Ectodermal cell (in vitro differentiated cells): Measurements from ENCODE around the gene TRRAP.

Source experiments
- H3K27ac ChIP-seq: 2 replicates; pipeline ENCODE4 v1.7.0; 2013; ENCODE audit warnings: mild to moderate bottlenecking, low read depth, low read length; ENCODE audit not compliant: insufficient read depth, poor library complexity, severe bottlenecking
- H3K27me3 ChIP-seq: 2 replicates; pipeline ENCODE4 v1.7.0; 2013; ENCODE audit warnings: mild to moderate bottlenecking, low read length; ENCODE audit not compliant: insufficient read depth, control insufficient read depth, poor library complexity, severe bottlenecking
- H3K36me3 ChIP-seq: one replicate; pipeline ENCODE4 v1.7.0; 2013; ENCODE audit warnings: low read length; ENCODE audit not compliant: control insufficient read depth, insufficient read depth
- H3K4me1 ChIP-seq: one replicate; pipeline ENCODE4 v1.7.0; 2013; ENCODE audit warnings: low read length; ENCODE audit not compliant: control insufficient read depth, insufficient read depth
- H3K4me3 ChIP-seq: 2 replicates; pipeline ENCODE4 v1.7.0; 2013; ENCODE audit warnings: low read depth, low read length, control low read depth; ENCODE audit not compliant: insufficient read depth
- H3K9me3 ChIP-seq: 2 replicates; pipeline ENCODE4 v1.7.0; 2013; ENCODE audit warnings: mild to moderate bottlenecking, low read length, moderate library complexity; ENCODE audit not compliant: control insufficient read depth
- WGBS, 2 experiments: methylation state at CpG; one replicate each; pipeline ENCODE4 v1.1.7; 2013; ENCODE audit warnings: missing lambda C conversion rate in 2 of 2; 5-methylcytosine and 5-hydroxymethylcytosine counted together

Gene TRRAP

DNA sequence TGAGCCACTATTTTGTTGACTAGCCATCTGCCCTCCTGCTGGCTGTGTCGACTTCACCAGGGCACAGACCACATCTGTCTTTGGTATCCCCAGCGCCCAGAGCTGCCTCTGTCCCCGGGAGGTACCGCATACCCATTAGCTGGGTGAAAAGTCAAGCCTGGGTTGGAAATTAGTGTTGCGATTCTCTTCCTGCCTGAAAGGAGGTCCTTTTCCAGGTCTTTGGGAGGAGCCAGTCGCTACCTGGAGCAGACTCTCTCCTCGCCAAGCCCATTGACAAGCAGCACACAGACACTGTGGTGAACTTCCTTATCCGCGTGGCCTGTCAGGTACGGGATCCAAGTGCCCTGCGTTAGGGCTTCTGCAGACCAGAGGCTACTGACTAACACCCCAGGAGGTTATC lies 79.4 kb downstream of the TRRAP start:
- 94 to 95% methylated on average over 11 of the region's 11 CpGs for WGBS, 2 experiments
- Histone ChIP-seq H3K9me3 (no peaks in the 10 kb centered on the region), H3K27me3 (no peaks in the 10 kb centered on the region), H3K27ac (no peak overlapping the region), H3K36me3 (peaks cover 78% of the 10 kb centered on the region), H3K4me3 (no peak overlapping the region), H3K4me1 (no peaks in the 10 kb centered on the region)

DNA sequence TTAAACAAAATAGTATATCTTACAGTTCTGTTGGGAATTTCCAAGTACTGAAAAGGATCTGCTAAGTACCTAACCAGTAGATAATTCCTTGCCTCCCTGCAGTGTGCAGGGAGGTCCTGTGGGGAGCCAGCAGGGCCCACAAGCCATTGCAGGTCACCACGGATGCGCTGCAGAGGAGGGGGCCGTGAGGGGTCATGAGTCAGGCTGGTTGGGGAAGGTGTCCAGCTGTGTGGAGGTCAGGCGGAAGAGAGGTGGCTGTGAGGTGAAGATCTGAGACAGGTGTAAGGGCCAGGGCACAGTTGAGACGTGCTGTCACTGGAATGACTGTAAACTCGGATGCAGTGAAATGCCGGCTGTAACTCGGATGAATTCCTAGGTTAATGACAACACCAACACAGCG lies 80.6 kb downstream of the TRRAP start:
- H3K9me3 ChIP-seq, result no peaks in the 10 kb centered on the region
- no peaks in the 10 kb centered on the region for H3K27me3 ChIP-seq
- H3K4me3 ChIP-seq, result no peak overlapping the region
- 95 to 96% methylated on average over 9 of the region's 9 CpGs for WGBS, 2 experiments
- H3K4me1 ChIP-seq, result no peaks in the 10 kb centered on the region
- H3K27ac ChIP-seq, result no peak overlapping the region
- H3K36me3 ChIP-seq, result peaks cover 74% of the 10 kb centered on the region

DNA sequence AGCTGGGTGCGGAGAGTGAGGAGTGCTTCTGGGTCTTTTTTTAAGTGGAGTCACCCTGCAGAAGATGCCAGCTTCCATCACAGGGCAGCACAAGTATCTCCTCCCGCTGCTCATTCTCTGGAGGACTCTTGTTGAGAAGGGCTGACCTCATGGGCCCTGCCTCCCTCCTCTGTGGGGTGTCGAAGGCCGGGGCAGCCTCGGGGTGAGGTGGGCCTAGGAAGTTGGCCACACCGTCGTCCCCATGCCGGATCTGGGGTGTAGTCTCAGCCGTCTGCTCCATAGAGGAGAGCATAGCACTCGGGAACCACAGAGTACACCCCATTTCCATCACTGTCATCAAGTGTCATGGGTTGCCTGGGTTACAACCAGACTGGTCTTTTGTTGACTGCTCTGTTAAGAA lies 85.0 kb downstream of the TRRAP start:
- H3K9me3 ChIP-seq, result no peaks in the 10 kb centered on the region
- no peaks in the 10 kb centered on the region for H3K27me3 ChIP-seq
- H3K4me3 ChIP-seq, result no peak overlapping the region
- peaks cover 71% of the 10 kb centered on the region for H3K36me3 ChIP-seq
- 92 to 94% methylated on average over 10 of the region's 10 CpGs for WGBS, 2 experiments
- no peak overlapping the region for H3K27ac ChIP-seq
- no peaks in the 10 kb centered on the region for H3K4me1 ChIP-seq

DNA sequence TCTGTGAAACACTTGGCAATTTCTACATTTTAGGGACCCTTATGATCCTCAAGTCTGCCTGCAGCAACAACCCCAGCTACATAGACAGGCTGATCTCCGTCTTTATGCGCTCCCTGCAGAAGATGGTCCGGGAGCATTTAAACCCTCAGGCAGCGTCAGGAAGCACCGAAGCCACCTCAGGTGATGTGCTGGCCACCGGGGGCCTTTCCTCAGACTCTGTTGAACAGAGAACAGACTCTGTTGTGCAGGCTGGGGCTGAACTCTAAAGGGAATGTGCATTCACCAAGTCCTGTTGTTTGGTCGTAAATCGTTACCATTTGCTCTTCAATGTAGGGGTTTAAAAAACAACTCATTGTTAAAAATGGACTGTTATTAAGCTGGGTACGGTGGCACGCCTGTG lies 86.3 kb downstream of the TRRAP start:
- WGBS, 2 experiments, result 96 to 97% methylated on average over 10 of the region's 10 CpGs
- Histone ChIP-seq H3K27me3 (no peaks in the 10 kb centered on the region), H3K4me1 (no peaks in the 10 kb centered on the region), H3K36me3 (peaks cover 70% of the 10 kb centered on the region), H3K9me3 (no peaks in the 10 kb centered on the region), H3K27ac (no peak overlapping the region), H3K4me3 (no peak overlapping the region)

DNA sequence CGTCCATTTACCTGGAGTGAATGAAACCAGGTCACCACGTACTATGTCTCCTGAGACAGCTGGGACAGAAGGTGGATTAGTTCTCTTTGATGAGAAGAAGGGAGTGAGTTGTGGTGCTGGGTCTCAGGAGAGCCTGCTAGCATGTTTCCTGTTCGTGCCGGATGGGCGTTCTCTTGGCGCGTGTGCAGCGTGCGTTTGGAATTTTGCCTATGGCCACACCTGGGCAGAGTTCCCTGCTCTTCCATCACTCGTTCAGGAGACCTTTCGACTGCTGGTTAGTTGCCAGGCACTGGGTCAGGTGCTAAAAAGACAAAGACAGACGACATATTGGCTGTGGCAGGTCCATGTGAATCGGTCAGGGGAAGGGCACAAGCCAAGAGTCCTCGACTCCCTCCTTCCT lies 90.3 kb downstream of the TRRAP start:
- peaks cover 72% of the 10 kb centered on the region for H3K36me3 ChIP-seq

DNA sequence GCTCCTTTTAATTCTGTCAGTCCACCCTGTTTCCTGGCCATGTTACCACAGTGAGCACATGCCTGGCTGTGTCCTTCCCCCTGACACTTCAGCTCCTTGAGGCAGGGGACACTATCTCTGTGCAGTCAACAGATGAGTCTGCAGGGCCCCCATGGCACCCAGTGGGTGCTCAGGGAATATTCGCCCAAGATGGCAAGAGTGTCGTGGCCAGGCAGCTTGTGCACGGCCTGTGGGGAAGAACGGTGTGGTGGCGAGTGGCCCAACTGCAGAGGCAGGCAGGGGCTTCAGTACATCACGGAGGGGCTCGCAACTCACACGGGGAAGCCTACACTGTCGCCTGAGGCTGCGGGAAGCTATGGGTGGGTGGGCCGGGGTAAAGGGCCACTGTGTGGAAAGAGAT lies 91.1 kb downstream of the TRRAP start:
- Histone ChIP-seq H3K36me3 (peaks cover 72% of the 10 kb centered on the region), H3K9me3 (no peaks in the 10 kb centered on the region), H3K4me3 (no peak overlapping the region), H3K4me1 (no peaks in the 10 kb centered on the region), H3K27ac (no peak overlapping the region), H3K27me3 (no peaks in the 10 kb centered on the region)
- WGBS, 2 experiments, result 96% methylated on average over 11 of the region's 11 CpGs

More for the DNA sequence above, 90.3 kb downstream of the TRRAP start:
- H3K27ac ChIP-seq, result no peak overlapping the region
- no peaks in the 10 kb centered on the region for H3K27me3 ChIP-seq
- H3K4me1 ChIP-seq, result no peaks in the 10 kb centered on the region
- no peaks in the 10 kb centered on the region for H3K9me3 ChIP-seq
- H3K4me3 ChIP-seq, result no peak overlapping the region
- WGBS, 2 experiments, result 96% methylated on average over 14 of the region's 14 CpGs

DNA sequence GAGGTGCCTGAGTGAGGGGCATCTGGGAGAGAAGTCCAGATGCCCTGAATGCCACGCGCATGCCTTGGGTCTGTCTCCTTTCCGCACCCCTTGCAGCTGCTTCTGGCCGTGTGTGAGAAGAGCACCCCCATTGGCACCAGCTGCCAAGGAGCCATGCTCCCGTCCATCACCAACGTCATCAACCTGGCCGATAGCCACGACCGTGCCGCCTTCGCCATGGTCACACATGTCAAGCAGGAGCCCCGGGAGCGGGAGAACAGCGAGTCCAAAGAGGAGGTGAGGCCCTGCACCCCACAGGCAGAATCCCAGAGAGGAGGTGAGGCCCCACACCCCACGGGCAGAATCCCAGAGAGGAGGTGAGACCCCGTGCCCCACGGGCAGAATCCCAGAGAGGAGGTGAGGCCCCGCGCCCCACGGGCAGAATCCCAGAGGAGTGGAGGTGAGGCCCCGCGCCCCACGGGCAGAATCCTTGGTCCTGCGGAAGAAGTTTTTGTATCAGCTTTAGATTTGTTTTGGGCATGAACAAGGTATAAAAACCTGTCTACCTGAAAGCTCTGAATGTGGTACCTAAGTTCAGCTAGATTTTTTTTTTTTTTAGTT lies 91.8 kb downstream of the TRRAP start:
- WGBS, 2 experiments, result 95 to 97% methylated on average over 24 of the region's 24 CpGs

DNA sequence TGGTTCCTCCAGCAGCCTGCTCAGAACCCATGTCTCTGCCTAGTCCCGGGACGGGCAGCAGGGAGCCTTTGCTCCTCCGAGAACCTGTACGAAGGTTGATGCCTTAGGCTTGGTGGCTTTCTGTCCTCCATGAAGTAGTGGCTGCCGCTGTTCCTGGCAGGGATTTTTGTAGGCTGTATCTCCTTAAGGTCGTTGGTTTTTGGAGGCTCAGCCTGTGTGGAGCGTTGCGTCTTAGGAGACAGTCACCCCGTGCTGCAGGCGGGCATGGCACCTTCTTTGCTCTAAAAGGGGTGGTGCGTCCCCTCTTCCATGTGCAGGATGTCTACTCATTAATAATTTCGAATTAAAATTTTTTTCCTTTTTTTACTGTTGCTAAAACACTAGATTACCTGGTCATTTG lies 92.5 kb downstream of the TRRAP start:
- no peaks in the 10 kb centered on the region for H3K4me1 ChIP-seq
- H3K9me3 ChIP-seq, result no peaks in the 10 kb centered on the region
- H3K4me3 ChIP-seq, result no peak overlapping the region
- peaks cover 71% of the 10 kb centered on the region for H3K36me3 ChIP-seq
- no peaks in the 10 kb centered on the region for H3K27me3 ChIP-seq
- WGBS, 2 experiments, result 93 to 96% methylated on average over 12 of the region's 12 CpGs
- H3K27ac ChIP-seq, result no peak overlapping the region

More for the DNA sequence above, 91.8 kb downstream of the TRRAP start:
- H3K9me3 ChIP-seq, result no peaks in the 10 kb centered on the region
- peaks cover 71% of the 10 kb centered on the region for H3K36me3 ChIP-seq
- H3K4me1 ChIP-seq, result no peaks in the 10 kb centered on the region
- no peaks in the 10 kb centered on the region for H3K27me3 ChIP-seq
- H3K27ac ChIP-seq, result no peak overlapping the region
- no peak overlapping the region for H3K4me3 ChIP-seq

DNA sequence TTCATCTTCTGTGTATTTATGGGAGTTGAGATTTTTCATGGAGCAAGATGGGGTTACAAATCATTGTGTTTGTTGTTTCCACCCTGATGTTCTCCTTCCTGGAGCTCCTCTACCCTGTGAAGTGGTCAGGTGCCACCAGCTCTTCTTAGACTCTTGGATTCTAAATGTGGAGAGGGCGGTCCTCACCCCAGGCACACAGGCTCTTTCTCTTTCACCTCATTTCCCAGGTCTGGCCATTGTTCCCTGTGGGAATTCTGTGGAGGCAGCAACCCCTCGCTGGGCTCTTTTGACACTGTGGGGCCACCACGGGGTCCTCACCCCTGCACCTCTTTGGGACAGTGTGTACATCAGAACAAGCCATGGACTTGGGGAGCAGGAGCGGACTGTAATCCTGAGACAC lies 95.9 kb downstream of the TRRAP start:
- H3K4me3 ChIP-seq, result no peak overlapping the region
- peaks cover 73% of the 10 kb centered on the region for H3K36me3 ChIP-seq
- no peak overlapping the region for H3K27ac ChIP-seq
- no peaks in the 10 kb centered on the region for H3K27me3 ChIP-seq
- WGBS, 2 experiments, result 91 to 92% methylated on average over 4 of the region's 4 CpGs
- no peaks in the 10 kb centered on the region for H3K4me1 ChIP-seq
- H3K9me3 ChIP-seq, result no peaks in the 10 kb centered on the region

DNA sequence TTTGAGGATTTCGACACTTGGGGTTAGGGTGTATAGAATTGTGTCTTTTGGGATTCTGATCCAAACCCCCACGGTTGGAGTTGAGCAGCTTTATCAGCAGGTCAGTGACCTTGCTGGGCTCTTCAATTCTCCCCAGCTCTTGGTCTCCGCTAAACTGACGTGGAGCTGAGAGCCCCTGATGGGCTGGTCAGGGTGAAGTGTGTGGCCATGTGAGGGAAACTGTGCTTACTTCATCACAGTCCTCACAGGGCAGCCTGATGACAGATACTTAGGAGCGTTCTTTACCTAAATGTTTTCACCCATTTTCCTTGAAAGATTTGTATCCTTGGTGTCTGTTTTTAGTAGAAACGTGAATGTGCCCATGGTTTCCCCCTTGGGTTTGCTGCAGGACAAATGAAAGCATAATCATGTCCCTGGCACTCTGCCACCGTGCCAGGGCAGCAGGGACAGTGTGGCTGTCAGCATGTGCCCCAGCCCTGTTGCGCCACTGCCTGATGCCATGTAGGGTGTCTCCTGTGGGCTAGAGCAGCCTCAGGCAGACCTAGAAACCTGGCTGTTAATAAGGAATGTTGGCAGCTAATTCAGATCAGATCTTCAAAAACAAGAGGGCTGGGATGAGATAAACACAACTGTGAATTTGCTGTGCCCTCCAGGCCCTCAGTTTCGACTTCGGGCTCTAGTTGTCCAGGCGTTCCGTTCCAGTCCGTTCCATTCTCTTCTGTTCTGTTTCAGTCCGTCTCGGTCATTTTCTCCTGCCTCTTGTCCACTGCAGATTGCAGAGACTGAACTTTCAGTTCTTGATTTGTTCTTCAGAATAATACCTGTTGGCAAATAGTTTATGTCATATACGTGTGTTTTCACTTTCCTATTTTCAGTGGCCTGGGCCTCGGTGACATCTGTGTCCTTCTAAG lies 96.8 kb downstream of the TRRAP start:
- peaks cover 71% of the 10 kb centered on the region for H3K36me3 ChIP-seq
- no peak overlapping the region for H3K27ac ChIP-seq
- H3K4me3 ChIP-seq, result no peak overlapping the region
- 95 to 96% methylated on average over 17 of the region's 17 CpGs for WGBS, 2 experiments
- no peaks in the 10 kb centered on the region for H3K27me3 ChIP-seq
- no peaks in the 10 kb centered on the region for H3K9me3 ChIP-seq
- no peaks in the 10 kb centered on the region for H3K4me1 ChIP-seq
